LoVo (cell line): ENCODE data around the gene FNBP1L.
"Not testable (repeated sequence)": the region's sequence is repeated elsewhere in the genome, so short reads cannot be mapped to it uniquely, and the experiment has no call there.

Experiments used
- DNase-seq: peaks from one replicate; pipeline ENCODE4 v3.0.0-alpha.2; 2016; ENCODE audit warnings: low spot score

Gene FNBP1L

GRCh38 chr1:93443454-93443853, 4.5 kb upstream of the FNBP1L start:
- peak; percentile 13 for DNase-seq

- peak; percentile 32 for DNase-seq
Measured at GRCh38 chr1:93446837-93447451, 974 bp upstream of the FNBP1L start.

GRCh38 chr1:93448292-93448982, 519 bp downstream of the FNBP1L start:
- peak; percentile 51 for DNase-seq

GRCh38 chr1:93448983-93449804, 1.3 kb downstream of the FNBP1L start:
- peak; percentile 63 for DNase-seq

GRCh38 chr1:93450321-93450720, 2.4 kb downstream of the FNBP1L start:
- DNase-seq = no peak

GRCh38 chr1:93453911-93454310, 6.0 kb downstream of the FNBP1L start:
- no peak for DNase-seq

- DNase-seq = no peak
Measured at GRCh38 chr1:93459126-93459525, 11.2 kb downstream of the FNBP1L start.

- no peak for DNase-seq
Measured at GRCh38 chr1:93461236-93461635, 13.3 kb downstream of the FNBP1L start.

GRCh38 chr1:93463960-93464359, 16.0 kb downstream of the FNBP1L start:
- no peak for DNase-seq

GRCh38 chr1:93465371-93466082, 17.6 kb downstream of the FNBP1L start:
- not testable (repeated sequence) for DNase-seq

GRCh38 chr1:93467606-93468005, 19.7 kb downstream of the FNBP1L start:
- DNase-seq = no peak

- DNase-seq = no peak
Measured at GRCh38 chr1:93468662-93469061, 20.7 kb downstream of the FNBP1L start.

- DNase-seq = not testable (repeated sequence)
Measured at GRCh38 chr1:93469223-93469622, 21.3 kb downstream of the FNBP1L start.

GRCh38 chr1:93471284-93471683, 23.4 kb downstream of the FNBP1L start:
- no peak for DNase-seq

- no peak for DNase-seq
Measured at GRCh38 chr1:93471911-93472310, 24.0 kb downstream of the FNBP1L start.

- DNase-seq = no peak
Measured at GRCh38 chr1:93474321-93474720, 26.4 kb downstream of the FNBP1L start.

- DNase-seq = no peak
Measured at GRCh38 chr1:93475681-93476080, 27.8 kb downstream of the FNBP1L start.

- DNase-seq = not testable (repeated sequence)
Measured at GRCh38 chr1:93479133-93479745, 31.3 kb downstream of the FNBP1L start.

GRCh38 chr1:93481899-93482298, 34.0 kb downstream of the FNBP1L start:
- not testable (repeated sequence) for DNase-seq

GRCh38 chr1:93483200-93483599, 35.3 kb downstream of the FNBP1L start:
- DNase-seq = no peak

GRCh38 chr1:93483606-93484005, 35.7 kb downstream of the FNBP1L start:
- no peak for DNase-seq

- DNase-seq = no peak
Measured at GRCh38 chr1:93488207-93488606, 40.3 kb downstream of the FNBP1L start.
